Omental fat pad (tissue), 4 donors: ENCODE data around the gene FAM83F. TPM values are rescaled to one million over a fixed set of nuclear protein-coding genes. Genes with fewer than 3 reads are reported as not detected.

ENCODE experiments used
- ATAC-seq: fragments of 150-250 bp; one replicate; pipeline ENCODE4 v1.9.1; 2016; ENCODE audit warnings: mild to moderate bottlenecking, moderate library complexity; ENCODE audit not compliant: low FRiP score
- DNase-seq: peaks from one replicate; pipeline ENCODE4 v3.0.0-alpha.2; 2019; ENCODE audit warnings: low spot score
- total RNA-seq, 4 donors: library from RNA; depleted of rRNA; stranded (reverse); fragments of >200 nt; gene quantifications; one replicate each; pipeline ENCODE4 v1.1.0, GENCODE V29; 2016
- TF ChIP-seq, protein P1 (sequence below), 3 donors: fragments of 450-650 bp; IDR thresholded peaks; one replicate each; pipeline ENCODE4 v1.5.1; 2016 to 2017; ENCODE audit warnings: antibody characterized with exemption in 3 of 3, mild to moderate bottlenecking in 3 of 3, moderate library complexity in 2 of 3

The FAM83F gene
- total RNA-seq, 4 donors from 2014 or later = 0.37 to 0.84 (median 0.57) TPM

DNA sequence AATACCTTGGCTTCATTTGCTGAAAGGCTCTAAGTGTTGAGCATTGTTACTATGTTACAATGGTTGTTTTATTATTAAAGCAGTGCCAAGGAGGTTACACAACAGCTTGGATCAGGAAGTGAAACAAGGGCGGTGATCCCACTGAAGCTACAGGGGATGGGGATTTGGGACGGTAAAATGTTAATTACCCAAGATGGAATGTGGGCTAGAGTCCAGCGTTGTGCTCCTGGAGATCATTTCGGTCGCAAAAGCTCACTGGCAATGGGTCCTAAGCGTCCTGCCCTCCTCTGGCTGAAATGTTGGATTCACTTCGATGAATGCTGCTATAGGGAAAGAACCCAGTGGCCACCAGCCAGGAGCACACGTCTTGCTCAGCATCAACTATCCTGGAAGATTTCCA lies 48.3 kb downstream of the FAM83F start:
- ATAC-seq = no peak
- TF ChIP-seq, protein P1, sequence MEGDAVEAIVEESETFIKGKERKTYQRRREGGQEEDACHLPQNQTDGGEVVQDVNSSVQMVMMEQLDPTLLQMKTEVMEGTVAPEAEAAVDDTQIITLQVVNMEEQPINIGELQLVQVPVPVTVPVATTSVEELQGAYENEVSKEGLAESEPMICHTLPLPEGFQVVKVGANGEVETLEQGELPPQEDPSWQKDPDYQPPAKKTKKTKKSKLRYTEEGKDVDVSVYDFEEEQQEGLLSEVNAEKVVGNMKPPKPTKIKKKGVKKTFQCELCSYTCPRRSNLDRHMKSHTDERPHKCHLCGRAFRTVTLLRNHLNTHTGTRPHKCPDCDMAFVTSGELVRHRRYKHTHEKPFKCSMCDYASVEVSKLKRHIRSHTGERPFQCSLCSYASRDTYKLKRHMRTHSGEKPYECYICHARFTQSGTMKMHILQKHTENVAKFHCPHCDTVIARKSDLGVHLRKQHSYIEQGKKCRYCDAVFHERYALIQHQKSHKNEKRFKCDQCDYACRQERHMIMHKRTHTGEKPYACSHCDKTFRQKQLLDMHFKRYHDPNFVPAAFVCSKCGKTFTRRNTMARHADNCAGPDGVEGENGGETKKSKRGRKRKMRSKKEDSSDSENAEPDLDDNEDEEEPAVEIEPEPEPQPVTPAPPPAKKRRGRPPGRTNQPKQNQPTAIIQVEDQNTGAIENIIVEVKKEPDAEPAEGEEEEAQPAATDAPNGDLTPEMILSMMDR (IDR thresholded peaks at IDR 0.05) = no peak
- no peak for DNase-seq

DNA sequence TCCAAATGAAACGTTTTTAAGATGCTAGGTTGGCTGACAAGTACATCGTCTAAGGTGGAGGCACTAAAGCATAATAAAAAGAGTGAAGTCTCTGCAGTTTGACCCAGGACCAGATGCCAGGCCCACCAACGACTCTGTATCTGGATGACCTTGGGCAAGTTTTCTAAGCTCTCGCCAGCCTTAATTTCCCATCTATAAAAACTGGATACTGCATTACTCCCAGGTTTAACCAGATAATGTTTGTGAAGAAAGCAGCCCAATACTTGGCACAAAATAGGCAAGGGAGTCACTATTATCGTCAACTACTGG lies 49.0 kb downstream of the FAM83F start:
- DNase-seq = no peak
- no peak for ATAC-seq
- TF ChIP-seq, protein P1 (IDR thresholded peaks at IDR 0.05) = no peak

DNA sequence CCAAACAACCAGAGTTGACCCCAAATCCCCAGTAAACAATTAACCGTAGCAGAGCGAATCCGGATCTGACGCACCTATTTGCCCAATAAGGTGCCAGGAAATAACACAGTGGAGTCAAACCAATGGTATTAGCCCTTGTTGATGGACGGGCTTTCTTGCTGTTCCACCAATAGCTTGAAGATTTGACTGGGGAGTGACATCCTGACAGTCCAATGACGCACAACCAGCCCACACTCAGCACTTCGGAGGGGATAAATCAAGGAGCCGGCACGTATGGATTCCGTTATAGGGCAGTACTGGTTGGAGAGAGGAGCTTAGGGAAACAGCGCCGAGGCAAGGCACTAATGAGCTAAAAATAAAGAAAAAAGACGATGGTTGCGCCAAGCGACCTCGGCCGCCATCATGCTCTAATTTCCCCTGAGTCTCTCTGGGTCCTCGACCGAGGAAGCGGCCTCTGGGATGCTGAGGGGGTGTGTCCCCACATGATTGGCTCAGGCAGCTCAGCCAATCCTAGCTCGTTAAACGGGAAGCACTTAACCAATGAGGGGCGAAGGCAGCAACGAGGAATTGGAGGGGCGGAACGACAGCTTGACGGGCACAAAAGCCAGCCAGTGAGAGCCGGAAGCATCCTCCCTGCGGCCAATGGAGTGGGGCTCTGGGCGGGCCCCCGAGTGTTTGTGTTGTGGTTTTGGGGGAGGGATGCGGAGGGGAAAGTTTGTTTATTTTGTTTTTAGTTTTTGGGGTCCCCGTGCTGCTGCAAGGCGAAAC lies 49.5 kb downstream of the FAM83F start:
- peak; percentile 95 for DNase-seq
- ATAC-seq = peak; percentile 95
- TF ChIP-seq, protein P1 (IDR thresholded peaks at IDR 0.05) = no peak

DNA sequence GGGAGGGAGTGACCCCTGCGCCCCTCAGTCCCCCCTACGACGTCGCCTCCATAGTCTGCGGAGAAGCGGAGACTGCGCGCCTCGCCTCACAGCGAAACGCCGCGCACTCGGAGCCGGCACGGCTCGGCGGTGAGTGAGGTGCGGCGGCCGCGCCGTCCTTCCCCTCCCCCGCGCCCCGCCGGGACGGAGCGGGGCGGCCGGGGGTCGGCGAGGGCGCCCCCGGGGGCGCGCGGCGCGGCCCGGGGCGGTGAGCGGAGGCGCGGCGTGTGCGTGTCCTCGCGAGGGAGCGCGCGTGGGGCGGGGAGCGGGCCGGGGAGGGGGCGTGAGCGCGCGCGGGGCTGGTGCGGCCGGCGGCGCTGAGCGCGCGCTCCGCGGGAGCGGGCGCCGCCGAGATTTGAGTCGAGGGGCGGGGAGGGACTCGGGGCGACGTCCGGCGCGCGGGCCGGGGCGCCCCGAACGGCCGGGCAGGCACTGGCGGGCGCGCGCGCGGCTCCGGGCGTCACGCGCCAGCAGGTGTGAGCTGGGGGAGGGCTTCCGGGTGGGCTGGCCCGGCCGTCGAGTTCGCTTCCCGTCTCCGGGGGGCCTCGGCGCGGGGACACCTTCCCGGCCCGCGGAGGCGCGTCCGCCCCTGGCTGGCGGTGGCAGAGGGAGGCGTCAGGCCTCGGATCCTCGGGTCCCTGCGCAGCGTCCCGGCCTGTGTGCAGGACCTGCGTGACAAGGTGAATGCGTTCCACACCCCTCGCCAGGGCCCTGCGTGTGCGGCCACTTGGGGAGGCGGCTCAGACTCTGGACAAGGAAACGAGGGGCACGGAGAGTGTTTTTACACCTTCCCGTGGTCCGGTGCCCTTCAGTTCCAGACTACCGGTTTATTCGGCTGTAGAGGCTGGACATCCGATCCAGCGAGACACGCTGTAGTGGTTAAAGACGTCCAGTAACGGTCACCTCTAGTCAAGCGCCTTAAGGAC lies 50.4 kb downstream of the FAM83F start:
- ATAC-seq = peak; percentile 29
- TF ChIP-seq, protein P1 (IDR thresholded peaks at IDR 0.05) = no peak
- DNase-seq = no peak

DNA sequence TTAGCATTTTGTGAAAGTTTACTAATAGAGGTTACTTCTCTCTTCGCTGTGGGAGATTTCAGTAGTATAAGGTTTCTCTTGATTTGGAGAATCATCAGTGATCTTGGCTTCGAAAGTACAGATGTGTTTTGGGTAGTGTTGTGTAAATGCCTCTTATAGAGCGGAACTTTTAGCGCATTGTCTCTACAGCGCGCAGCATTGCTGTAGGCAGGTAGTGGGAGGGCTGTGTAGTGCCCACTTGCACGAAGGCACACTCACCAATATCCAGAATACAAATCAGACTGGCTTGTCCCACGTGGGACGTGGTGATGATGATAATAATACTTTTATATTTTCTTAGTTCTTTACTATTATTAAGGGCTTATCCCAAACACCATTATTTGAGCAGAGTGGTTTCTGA lies 51.4 kb downstream of the FAM83F start:
- TF ChIP-seq, protein P1 (IDR thresholded peaks at IDR 0.05) = no peak
- DNase-seq (no peak), ATAC-seq (no peak)

DNA sequence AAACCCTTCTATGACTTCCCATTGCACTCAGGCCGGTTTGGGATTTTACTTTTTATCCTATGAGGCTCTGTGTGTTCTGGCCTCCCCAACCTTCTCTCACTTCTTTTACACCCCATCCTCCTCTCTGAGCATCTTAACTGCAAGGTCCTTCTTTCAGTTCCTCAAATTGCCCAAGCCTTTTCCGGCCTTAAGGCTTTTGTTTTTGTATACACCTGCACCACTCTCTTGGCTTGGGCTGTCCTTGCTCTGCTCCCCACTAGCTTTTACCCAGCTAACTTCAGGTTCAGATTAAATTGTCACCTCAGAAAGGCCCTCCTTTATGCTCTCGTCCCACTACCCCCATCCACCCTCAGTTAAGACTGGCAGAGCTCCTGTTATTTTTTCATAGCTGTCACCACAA lies 55.5 kb downstream of the FAM83F start:
- DNase-seq (no peak), ATAC-seq (no peak)
- TF ChIP-seq, protein P1 (IDR thresholded peaks at IDR 0.05) = no peak
